HCT116 (cell line): Measurements from ENCODE around the gene ZBTB39. TPM values are rescaled to one million over a fixed set of nuclear protein-coding genes. Genes with fewer than 3 reads are reported as not detected.

ENCODE experiments used
- ATAC-seq: fragments of 200-7000 bp; cut with Tn5 transposase; 2 replicates; pipeline ENCODE4 v1.9.1; 2020; ENCODE audit warnings: mild to moderate bottlenecking, moderate library complexity
- BruUV-seq: library from RNA; stranded (reverse); fragments of 400-500 nt; replicated peaks from 2 replicates; lab custom pipeline; 2021; lab: Mats Ljungman, UMichigan
- CTCF ChIA-PET: fragments of 300-600 bp; sonication (Branson Sonifier 250); formaldehyde crosslinking; loops from one replicate; lab custom pipeline; 2021; ENCODE audit warnings: antibody characterized with exemption; lab: Charles Lee
- POLR2A ChIA-PET: fragments of 300-600, 350-600 bp; sonication (Branson Sonifier 250); formaldehyde crosslinking; loops from one replicate; lab custom pipeline; 2021; ENCODE audit warnings: antibody characterized with exemption; lab: Charles Lee
- RAD21 ChIA-PET, 2 experiments: fragments of 300-600 bp; sonication (Branson Sonifier 250); formaldehyde crosslinking; loops; one replicate each; lab custom pipeline; 2023; ENCODE audit warnings: low total read pairs in 2 of 2; ENCODE audit not compliant: uncharacterized antibody in 2 of 2, unreplicated experiment in 2 of 2, low non-redundant PET in 1 of 2; lab: Charles Lee
- DNase-seq: peaks from one replicate; pipeline ENCODE4 v3.0.0-alpha.2; 2010; ENCODE audit warnings: low read depth, low spot score
- H2AFZ ChIP-seq: fragments of 200-600 bp; shearing (Covaris generic), sonication (generic); 2 replicates; pipeline ENCODE4 v1.6.1; 2017; ENCODE audit warnings: low read depth, mixed run types, mixed read lengths, antibody characterized with exemption, low read length; ENCODE audit not compliant: poor library complexity, severe bottlenecking
- H3K27ac ChIP-seq: 2 replicates; pipeline ENCODE4 v1.5.1; 2012; ENCODE audit warnings: low read depth, low read length
- H3K27me3 ChIP-seq: fragments of 200-600 bp; sonication (generic); 2 replicates; pipeline ENCODE4 v1.6.1; 2016; ENCODE audit warnings: mixed run types, low read length, mixed read lengths; ENCODE audit not compliant: insufficient read depth
- H3K36me3 ChIP-seq, 2 experiments: fragments of 200-500 bp in 1 of 2; fragments of 200-600 bp in 1 of 2; sonication (Bioruptor generic) in 1 of 2; sonication (generic) in 1 of 2; 2 replicates each; pipeline versions ENCODE4 v1.5.1 to v1.6.1; 2014 to 2016; ENCODE audit warnings: low read length in 2 of 2, inconsistent platforms in 1 of 2, mixed read lengths in 1 of 2, mixed run types in 1 of 2; ENCODE audit not compliant: insufficient read depth in 2 of 2, control insufficient read depth in 1 of 2
- H3K4me1 ChIP-seq, 2 experiments: fragments of 200-600 bp in 1 of 2; sonication (generic) in 1 of 2; 2 replicates each; pipeline versions ENCODE4 v1.5.1 to v1.6.1; 2012 to 2017; ENCODE audit warnings: low read length in 2 of 2, inconsistent platforms in 1 of 2, mild to moderate bottlenecking in 1 of 2, mixed read lengths in 1 of 2, mixed run types in 1 of 2, moderate library complexity in 1 of 2; ENCODE audit not compliant: insufficient read depth in 2 of 2, control insufficient read depth in 1 of 2
- H3K4me2 ChIP-seq: fragments of 200-600 bp; sonication (generic); 2 replicates; pipeline ENCODE4 v1.6.1; 2017; ENCODE audit warnings: mixed run types, low read length, mixed read lengths
- H3K4me3 ChIP-seq, 2 experiments: fragments of 200-600 bp in 1 of 2; sonication (generic) in 1 of 2; replicated peaks in 1 of 2; 2 replicates each; pipeline ENCODE4 v1.5.1; 2011 to 2016; ENCODE audit warnings: low read length in 2 of 2, control low read depth in 1 of 2, low read depth in 1 of 2, mild to moderate bottlenecking in 1 of 2, mixed read lengths in 1 of 2, mixed run types in 1 of 2
- H3K79me2 ChIP-seq: fragments of 200-600 bp; sonication (generic); 2 replicates; pipeline ENCODE4 v1.6.1; 2017; ENCODE audit warnings: mild to moderate bottlenecking, mixed run types, low read length, moderate library complexity, mixed read lengths; ENCODE audit not compliant: insufficient read depth
- H3K9ac ChIP-seq: fragments of 200-600 bp; sonication (generic); 2 replicates; pipeline ENCODE4 v1.6.1; 2016; ENCODE audit warnings: low read length, mixed read lengths
- H3K9me2 ChIP-seq: fragments of 200-600 bp; sonication (generic), shearing (Covaris generic); 2 replicates; pipeline ENCODE4 v1.6.1; 2017; ENCODE audit warnings: mixed run types, mild to moderate bottlenecking, moderate library complexity; ENCODE audit not compliant: insufficient read depth
- H3K9me3 ChIP-seq, 2 experiments: fragments of 200-500 bp in 1 of 2; fragments of 200-600 bp in 1 of 2; sonication (Bioruptor generic) in 1 of 2; sonication (generic) in 1 of 2; 2 replicates each; pipeline ENCODE4 v1.6.1; 2014 to 2017; ENCODE audit warnings: low read length in 2 of 2, mixed read lengths in 2 of 2, inconsistent platforms in 1 of 2, low read depth in 1 of 2, mild to moderate bottlenecking in 1 of 2, mixed run types in 1 of 2, moderate library complexity in 1 of 2; ENCODE audit not compliant: control insufficient read depth in 1 of 2, insufficient read depth in 1 of 2
- H4K20me1 ChIP-seq: fragments of 200-600 bp; sonication (generic), shearing (Covaris generic); 2 replicates; pipeline ENCODE4 v1.6.1; 2017; ENCODE audit warnings: mixed run types, mild to moderate bottlenecking, moderate library complexity; ENCODE audit not compliant: insufficient read depth
- ATF3 ChIP-seq: IDR thresholded peaks from 2 replicates; pipeline ENCODE4 v1.6.1; 2012
- CEBPB ChIP-seq: IDR thresholded peaks from 2 replicates; pipeline ENCODE4 v1.6.1; 2012; ENCODE audit warnings: low read depth
- EZH2phosphoT487 ChIP-seq: fragments of 200-600 bp; IDR thresholded peaks from 2 replicates; pipeline ENCODE4 v1.6.1; 2018; ENCODE audit warnings: antibody characterized with exemption, borderline replicate concordance
- FOSL1 ChIP-seq: IDR thresholded peaks from 2 replicates; pipeline ENCODE4 v1.6.1; 2012; ENCODE audit warnings: low read depth
- JUND ChIP-seq: IDR thresholded peaks from 2 replicates; pipeline ENCODE4 v1.6.1; 2012
- MAX ChIP-seq: IDR thresholded peaks from 2 replicates; pipeline ENCODE4 v1.6.1; 2012
- POLR2A ChIP-seq: IDR thresholded peaks from 2 replicates; pipeline ENCODE4 v1.7.0; 2011; ENCODE audit warnings: borderline replicate concordance; ENCODE audit not compliant: insufficient read depth, insufficient read length; ENCODE audit errors: extremely low read depth
- TCF7L2 ChIP-seq: IDR thresholded peaks from 2 replicates; pipeline ENCODE4 v1.7.0; 2011; ENCODE audit warnings: borderline replicate concordance, inconsistent platforms; ENCODE audit not compliant: insufficient read depth, insufficient read length; ENCODE audit errors: extremely low read depth
- YY1 ChIP-seq: IDR thresholded peaks from 2 replicates; pipeline ENCODE4 v1.6.1; 2011; ENCODE audit warnings: low read length, low read depth, moderate library complexity, mild to moderate bottlenecking; ENCODE audit not compliant: insufficient replicate concordance; ENCODE audit errors: extremely low read depth
- ZFX ChIP-seq: fragments of 450-650 bp; IDR thresholded peaks from 2 replicates; pipeline ENCODE4 v1.6.1; 2017
- intact Hi-C: fragments of 100-400 bp; cut with micrococcal nuclease; formaldehyde crosslinking; loops from 2 replicates; pipeline ENCODE4 v1.10.0; 2022
- total RNA-seq: library from RNA; stranded (reverse); gene quantifications from one replicate; pipeline ENCODE4 v1.2.1, GENCODE V29; 2021; ENCODE audit not compliant: unreplicated experiment
- TF ChIP-seq, protein P1 (sequence below), 3 experiments: fragments of 200-600 bp in 1 of 3; sonication (generic) in 1 of 3; IDR thresholded peaks in 2 of 3; conservative IDR thresholded peaks in 1 of 3; 2 replicates each; pipeline ENCODE4 v1.5.1; 2012 to 2017; ENCODE audit warnings: low read depth in 2 of 3, low read length in 2 of 3, antibody characterized with exemption in 1 of 3, borderline replicate concordance in 1 of 3, control low read depth in 1 of 3, mild to moderate bottlenecking in 1 of 3, mixed read lengths in 1 of 3, mixed run types in 1 of 3, moderate library complexity in 1 of 3; ENCODE audit not compliant: insufficient read depth in 1 of 3

The ZBTB39 gene
- total RNA-seq, 1 experiment from 2014 or later: 12.3 TPM

- no peak for ATAC-seq
- no peak overlapping the region for H3K4me3 ChIP-seq
- no peak for TF ChIP-seq YY1
- TF ChIP-seq CEBPB: no peak
- no peak for TF ChIP-seq TCF7L2
- no peak for TF ChIP-seq MAX
- TF ChIP-seq ATF3: no peak
- TF ChIP-seq FOSL1: no peak
- no peak for TF ChIP-seq JUND
- no peak for TF ChIP-seq ZFX
- TF ChIP-seq, protein P1, sequence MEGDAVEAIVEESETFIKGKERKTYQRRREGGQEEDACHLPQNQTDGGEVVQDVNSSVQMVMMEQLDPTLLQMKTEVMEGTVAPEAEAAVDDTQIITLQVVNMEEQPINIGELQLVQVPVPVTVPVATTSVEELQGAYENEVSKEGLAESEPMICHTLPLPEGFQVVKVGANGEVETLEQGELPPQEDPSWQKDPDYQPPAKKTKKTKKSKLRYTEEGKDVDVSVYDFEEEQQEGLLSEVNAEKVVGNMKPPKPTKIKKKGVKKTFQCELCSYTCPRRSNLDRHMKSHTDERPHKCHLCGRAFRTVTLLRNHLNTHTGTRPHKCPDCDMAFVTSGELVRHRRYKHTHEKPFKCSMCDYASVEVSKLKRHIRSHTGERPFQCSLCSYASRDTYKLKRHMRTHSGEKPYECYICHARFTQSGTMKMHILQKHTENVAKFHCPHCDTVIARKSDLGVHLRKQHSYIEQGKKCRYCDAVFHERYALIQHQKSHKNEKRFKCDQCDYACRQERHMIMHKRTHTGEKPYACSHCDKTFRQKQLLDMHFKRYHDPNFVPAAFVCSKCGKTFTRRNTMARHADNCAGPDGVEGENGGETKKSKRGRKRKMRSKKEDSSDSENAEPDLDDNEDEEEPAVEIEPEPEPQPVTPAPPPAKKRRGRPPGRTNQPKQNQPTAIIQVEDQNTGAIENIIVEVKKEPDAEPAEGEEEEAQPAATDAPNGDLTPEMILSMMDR (IDR thresholded peaks at IDR 0.05 in 2 of 3, conservative IDR thresholded peaks at IDR 0.05 in 1 of 3; ENCODE audit: borderline replicate concordance in 1 of 3, insufficient read depth in 1 of 3, low read depth in 2 of 3, low read length in 2 of 3): no peak
- no peak for TF ChIP-seq EZH2phosphoT487
- TF ChIP-seq POLR2A: no peak
- peaks cover 0 to 5% of the 10 kb centered on the region in 2 experiments; a peak in 1 of 4 replicates for H3K4me1 ChIP-seq
- no peak overlapping the region for H3K9ac ChIP-seq
- CTCF ChIA-PET: no interaction called here
- H3K36me3 ChIP-seq: no peaks in the 10 kb centered on the region
- no peaks in the 10 kb centered on the region for H3K79me2 ChIP-seq
- no peaks in the 10 kb centered on the region for H3K9me3 ChIP-seq
- RAD21 ChIA-PET: no interaction called here
- POLR2A ChIA-PET: no interaction called here
- no peak overlapping the region for H2AFZ ChIP-seq
- no peaks in the 10 kb centered on the region for H3K27me3 ChIP-seq
- intact Hi-C loops: loop anchor here (5.0 kb wide), 1 partner anchor 38 kb away; no protein-coding TSS in a partner anchor
- DNase-seq: no peak
- no peak overlapping the region for H3K27ac ChIP-seq
- no peaks in the 10 kb centered on the region for H3K9me2 ChIP-seq
- no peak overlapping the region for H3K4me2 ChIP-seq
- H4K20me1 ChIP-seq: no peaks in the 10 kb centered on the region
- no TSS peak for BruUV-seq
Measured at GRCh38 chr12:56948881-56949280, 57.5 kb downstream of the ZBTB39 start.

Other genes with a start within 250 kb of the ZBTB39 start
- 1.9 TPM for gene HSD17B6, start 243.2 kb downstream of the ZBTB39 start, total RNA-seq
- not detected for gene SDR9C7, start 72.1 kb downstream of the ZBTB39 start, total RNA-seq
- gene RDH16, start 48.9 kb downstream of the ZBTB39 start, total RNA-seq: 0.59 TPM
- not detected for gene TAC3, start 10.0 kb upstream of the ZBTB39 start, total RNA-seq
- 0.76 TPM for gene MYO1A, start 43.6 kb upstream of the ZBTB39 start, total RNA-seq
- gene NEMP1, start 72.2 kb upstream of the ZBTB39 start, total RNA-seq: 35.2 TPM
- gene NAB2, start 82.6 kb upstream of the ZBTB39 start, total RNA-seq: 77.1 TPM
- 78.5 TPM for gene STAT6, start 104.8 kb upstream of the ZBTB39 start, total RNA-seq
- gene LRP1, start 121.9 kb upstream of the ZBTB39 start, total RNA-seq: 12.0 TPM
- not detected for gene LRP1-AS, start 141.1 kb upstream of the ZBTB39 start, total RNA-seq
- 20.0 TPM for gene NXPH4, start 210.2 kb upstream of the ZBTB39 start, total RNA-seq
- 280 TPM for gene SHMT2, start 223.2 kb upstream of the ZBTB39 start, total RNA-seq
- gene STAC3, start 244.6 kb upstream of the ZBTB39 start, total RNA-seq: 2.5 TPM